Measurements from ENCODE around the gene MOB3A.

The MOB3A gene

GRCh38 chr19:2053601-2054389, 42.3 kb downstream of the MOB3A start:
- TF ChIP-seq GATA3 (IDR thresholded peaks at IDR 0.05; ENCODE audit: low read depth, low read length) (no peak), GATA2 (IDR thresholded peaks at IDR 0.05; ENCODE audit: low read depth, low read length) (no peak)

- TF ChIP-seq GATA2 (IDR thresholded peaks at IDR 0.05; ENCODE audit: low read depth, low read length) (no peak), GATA3 (IDR thresholded peaks at IDR 0.05; ENCODE audit: low read depth, low read length) (no peak)
Measured at GRCh38 chr19:2051773-2052704, 44.1 kb downstream of the MOB3A start.

- TF ChIP-seq GATA3 (IDR thresholded peaks at IDR 0.05; ENCODE audit: low read depth, low read length) (no peak), GATA2 (IDR thresholded peaks at IDR 0.05; ENCODE audit: low read depth, low read length) (no peak)
Measured at GRCh38 chr19:2050991-2051772, 44.9 kb downstream of the MOB3A start, which contains the start of gene MKNK2. TSS of gene MKNK2 (minus strand) at chr19:2051244. CDS start at chr19:2050851, 393 bp downstream.

GRCh38 chr19:2050349-2050990, 45.7 kb downstream of the MOB3A start:
- TF ChIP-seq GATA2 (IDR thresholded peaks at IDR 0.05; ENCODE audit: low read depth, low read length) (no peak), GATA3 (IDR thresholded peaks at IDR 0.05; ENCODE audit: low read depth, low read length) (no peak)

- TF ChIP-seq GATA2 (IDR thresholded peaks at IDR 0.05; ENCODE audit: low read depth, low read length) = no peak
- TF ChIP-seq GATA3 (IDR thresholded peaks at IDR 0.05; ENCODE audit: low read depth, low read length) = no peak
Measured at GRCh38 chr19:2049741-2050348, 46.3 kb downstream of the MOB3A start.

- TF ChIP-seq GATA3 (IDR thresholded peaks at IDR 0.05; ENCODE audit: low read depth, low read length) (no peak), GATA2 (IDR thresholded peaks at IDR 0.05; ENCODE audit: low read depth, low read length) (no peak)
Measured at GRCh38 chr19:2048959-2049740, 47.0 kb downstream of the MOB3A start.

GRCh38 chr19:2048104-2048958, 47.8 kb downstream of the MOB3A start:
- no peak for TF ChIP-seq GATA3 (IDR thresholded peaks at IDR 0.05; ENCODE audit: low read depth, low read length)
- no peak for TF ChIP-seq GATA2 (IDR thresholded peaks at IDR 0.05; ENCODE audit: low read depth, low read length)

GRCh38 chr19:2047449-2048103, 48.5 kb downstream of the MOB3A start:
- no peak for TF ChIP-seq GATA3 (IDR thresholded peaks at IDR 0.05; ENCODE audit: low read depth, low read length)

- no peak for TF ChIP-seq GATA3 (IDR thresholded peaks at IDR 0.05; ENCODE audit: low read depth, low read length)
- TF ChIP-seq GATA2 (IDR thresholded peaks at IDR 0.05; ENCODE audit: low read depth, low read length) = no peak
Measured at GRCh38 chr19:2047076-2047448, 49.1 kb downstream of the MOB3A start.

GRCh38 chr19:2046046-2046907, 49.8 kb downstream of the MOB3A start:
- no peak for TF ChIP-seq GATA2 (IDR thresholded peaks at IDR 0.05; ENCODE audit: low read depth, low read length)
- TF ChIP-seq GATA3 (IDR thresholded peaks at IDR 0.05; ENCODE audit: low read depth, low read length) = no peak

All from SH-SY5Y (cell line).